Liver (tissue), 9 donors: ENCODE measurements around the gene HEG1. TPM values are rescaled to one million over a fixed set of nuclear protein-coding genes. Genes with fewer than 3 reads are reported as not detected.
"Not testable (repeated sequence)": the region's sequence is repeated elsewhere in the genome, so short reads cannot be mapped to it uniquely, and the experiment has no call there.

Experiments used
- DNase-seq: peaks from one replicate; pipeline ENCODE4 v3.0.0-alpha.2; 2017; ENCODE audit warnings: low spot score
- H3K27ac ChIP-seq, 2 donors: one replicate each; pipeline ENCODE4 v1.7.0; 2013; ENCODE audit warnings: inconsistent platforms in 2 of 2, low read length in 2 of 2, control low read depth in 1 of 2, low read depth in 1 of 2, mild to moderate bottlenecking in 1 of 2
- H3K27me3 ChIP-seq, 4 donors: one replicate each; pipeline versions ENCODE4 v1.6.1 to v1.7.0; 2013; ENCODE audit warnings: low read length in 3 of 4, inconsistent platforms in 1 of 4, mild to moderate bottlenecking in 1 of 4, moderate library complexity in 1 of 4; ENCODE audit not compliant: control insufficient read depth in 4 of 4, insufficient read depth in 4 of 4
- H3K36me3 ChIP-seq, 4 donors: one replicate each; pipeline versions ENCODE4 v1.6.1 to v1.7.0; 2013; ENCODE audit warnings: low read length in 3 of 4, mild to moderate bottlenecking in 3 of 4, low read depth in 1 of 4, moderate library complexity in 1 of 4; ENCODE audit not compliant: control insufficient read depth in 4 of 4, insufficient read depth in 3 of 4
- H3K4me1 ChIP-seq, 4 donors: one replicate each; pipeline versions ENCODE4 v1.6.1 to v1.7.0; 2013; ENCODE audit warnings: low read length in 3 of 4, mild to moderate bottlenecking in 3 of 4, moderate library complexity in 1 of 4; ENCODE audit not compliant: control insufficient read depth in 4 of 4, insufficient read depth in 4 of 4
- H3K4me3 ChIP-seq, 3 donors: one replicate each; pipeline versions ENCODE4 v1.6.1 to v1.7.0; 2013; ENCODE audit warnings: low read length in 3 of 3, control low read depth in 1 of 3, low read depth in 1 of 3, mild to moderate bottlenecking in 1 of 3
- H3K9ac ChIP-seq, 2 donors: one replicate each; pipeline ENCODE4 v1.7.0; 2013; ENCODE audit warnings: low read length in 2 of 2, mild to moderate bottlenecking in 2 of 2, moderate library complexity in 2 of 2, control low read depth in 1 of 2, low read depth in 1 of 2
- H3K9me3 ChIP-seq, 4 donors: one replicate each; pipeline versions ENCODE4 v1.6.1 to v1.7.0; 2013; ENCODE audit warnings: low read length in 3 of 4; ENCODE audit not compliant: control insufficient read depth in 4 of 4
- FOXA1 ChIP-seq: IDR thresholded peaks from 2 replicates; pipeline ENCODE4 v1.6.1; 2016; ENCODE audit warnings: antibody characterized with exemption
- HNF4A ChIP-seq, 2 donors: conservative IDR thresholded peaks; 2 replicates each; pipeline ENCODE4 v1.6.1; 2016; ENCODE audit warnings: antibody characterized with exemption in 2 of 2, mild to moderate bottlenecking in 2 of 2
- RAD21 ChIP-seq, 2 donors: IDR thresholded peaks; 2 replicates each; pipeline ENCODE4 v1.6.1; 2016; ENCODE audit warnings: antibody characterized with exemption in 2 of 2, mild to moderate bottlenecking in 2 of 2
- RXRA ChIP-seq, 2 donors: IDR thresholded peaks; 2 replicates each; pipeline ENCODE4 v1.6.1; 2017 to 2018; ENCODE audit warnings: antibody characterized with exemption in 2 of 2, mild to moderate bottlenecking in 1 of 2
- SP1 ChIP-seq: IDR thresholded peaks from 2 replicates; pipeline ENCODE4 v1.6.1; 2018; ENCODE audit warnings: antibody characterized with exemption, mild to moderate bottlenecking
- WGBS: extraction: QIAGEN DNeasy Blood & Tissue Kit; methylation state at CpG from one replicate; pipeline ENCODE4 v1.1.7; 2013; 5-methylcytosine and 5-hydroxymethylcytosine counted together
- polyA plus RNA-seq, 2 donors: library from polyadenylated mRNA; stranded (reverse) in 1 of 2; unstranded in 1 of 2; fragments of 200-250 nt in 1 of 2; fragments of >200 nt in 1 of 2; fragmentation: Nextera tagmentation in 1 of 2; extraction: Ambion mirVana in 1 of 2; gene quantifications; one replicate each; pipeline versions ENCODE4 v1.2.1 to v1.2.3, GENCODE V29; 2013 to 2015
- total RNA-seq, 2 donors: library from RNA; depleted of rRNA; stranded (reverse); fragments of >200 nt; gene quantifications; one replicate each; pipeline ENCODE4 v1.2.3, GENCODE V29; 2014
- TF ChIP-seq, protein P1 (sequence below): IDR thresholded peaks from 2 replicates; pipeline ENCODE4 v1.6.1; 2016; ENCODE audit warnings: antibody characterized with exemption
- TF ChIP-seq, protein P2 (sequence below): IDR thresholded peaks from 2 replicates; pipeline ENCODE4 v1.6.1; 2016; ENCODE audit warnings: antibody characterized with exemption
- TF ChIP-seq, protein P3 (sequence below): fragments of 150-350 bp; IDR thresholded peaks from 2 replicates; pipeline ENCODE4 v1.5.1; 2017; ENCODE audit warnings: improper control_type of control experiment, low read depth, low read length; ENCODE audit not compliant: missing input control
- donor health status: healthy.
- donor health status: healthy.
- donor health status: healthy.
- donor health status: healthy.
- donor health status: healthy.

Gene HEG1
- total and polyA plus RNA-seq, 4 donors = 1.4 to 16.0 (median 5.3) TPM

DNA sequence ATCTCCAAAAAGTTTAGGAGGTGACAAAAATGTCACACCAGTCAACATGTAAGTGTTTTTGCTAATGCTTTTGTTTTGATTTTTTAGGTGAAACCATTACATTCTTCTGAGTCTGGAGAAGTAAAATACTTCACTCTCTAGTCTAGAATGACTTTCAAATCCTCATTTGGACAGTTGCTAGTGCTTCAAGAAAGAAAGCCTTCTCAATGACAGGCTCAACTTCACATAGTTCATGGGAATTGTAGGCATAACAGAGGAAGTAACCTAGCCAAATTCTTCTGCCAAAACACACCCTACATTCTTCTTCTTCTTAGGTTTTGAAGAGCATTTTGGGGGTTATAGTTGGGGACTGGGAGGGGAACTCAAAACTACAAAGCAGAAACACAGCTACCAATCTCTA, 29.4 kb upstream of the HEG1 start:
- DNase-seq = no peak
- TF ChIP-seq RAD21 (IDR thresholded peaks at IDR 0.05) (no peak), FOXA1 (no peak), SP1 (no peak), HNF4A (conservative IDR thresholded peaks at IDR 0.05) (no peak)
- TF ChIP-seq, protein P1, sequence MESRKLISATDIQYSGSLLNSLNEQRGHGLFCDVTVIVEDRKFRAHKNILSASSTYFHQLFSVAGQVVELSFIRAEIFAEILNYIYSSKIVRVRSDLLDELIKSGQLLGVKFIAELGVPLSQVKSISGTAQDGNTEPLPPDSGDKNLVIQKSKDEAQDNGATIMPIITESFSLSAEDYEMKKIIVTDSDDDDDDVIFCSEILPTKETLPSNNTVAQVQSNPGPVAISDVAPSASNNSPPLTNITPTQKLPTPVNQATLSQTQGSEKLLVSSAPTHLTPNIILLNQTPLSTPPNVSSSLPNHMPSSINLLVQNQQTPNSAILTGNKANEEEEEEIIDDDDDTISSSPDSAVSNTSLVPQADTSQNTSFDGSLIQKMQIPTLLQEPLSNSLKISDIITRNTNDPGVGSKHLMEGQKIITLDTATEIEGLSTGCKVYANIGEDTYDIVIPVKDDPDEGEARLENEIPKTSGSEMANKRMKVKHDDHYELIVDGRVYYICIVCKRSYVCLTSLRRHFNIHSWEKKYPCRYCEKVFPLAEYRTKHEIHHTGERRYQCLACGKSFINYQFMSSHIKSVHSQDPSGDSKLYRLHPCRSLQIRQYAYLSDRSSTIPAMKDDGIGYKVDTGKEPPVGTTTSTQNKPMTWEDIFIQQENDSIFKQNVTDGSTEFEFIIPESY = no peak
- TF ChIP-seq, protein P2, sequence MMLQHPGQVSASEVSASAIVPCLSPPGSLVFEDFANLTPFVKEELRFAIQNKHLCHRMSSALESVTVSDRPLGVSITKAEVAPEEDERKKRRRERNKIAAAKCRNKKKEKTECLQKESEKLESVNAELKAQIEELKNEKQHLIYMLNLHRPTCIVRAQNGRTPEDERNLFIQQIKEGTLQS = no peak
- no peaks in the 10 kb centered on the region for H3K9me3 ChIP-seq
- peaks cover 0 to 7% (median 1%) of the 10 kb centered on the region in 4 donors for H3K36me3 ChIP-seq
- no peak overlapping the region for H3K9ac ChIP-seq
- H3K27ac ChIP-seq = no peak overlapping the region
- H3K4me3 ChIP-seq = no peak overlapping the region
- H3K27me3 ChIP-seq = no peaks in the 10 kb centered on the region
- peaks cover 0 to 3% (median under 1%) of the 10 kb centered on the region in 4 donors for H3K4me1 ChIP-seq

DNA sequence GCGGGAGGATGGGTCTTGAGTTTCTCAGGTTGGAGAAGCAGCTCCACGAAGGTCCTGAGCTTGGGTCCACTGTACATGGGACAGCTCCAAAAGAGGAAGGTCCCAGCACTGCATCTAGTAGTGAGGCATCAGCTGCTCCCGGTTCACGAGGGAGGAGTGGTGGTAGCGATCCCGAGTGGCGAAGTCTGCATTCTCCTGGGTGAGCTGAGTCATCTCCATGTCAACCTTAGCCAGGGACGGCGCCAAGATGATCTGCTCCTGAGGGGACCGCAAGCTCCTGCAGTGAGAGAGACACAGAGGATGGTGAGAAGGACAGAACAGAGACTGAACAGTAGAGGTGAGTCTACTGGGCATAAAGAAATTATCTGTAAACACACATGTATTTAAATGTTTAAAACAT, 28.0 kb upstream of the HEG1 start:
- peaks cover 0 to 7% (median 1%) of the 10 kb centered on the region in 4 donors for H3K36me3 ChIP-seq
- peaks cover 0 to 6% (median under 1%) of the 10 kb centered on the region in 4 donors for H3K4me1 ChIP-seq
- peak; percentile 10 for DNase-seq
- no peak overlapping the region for H3K9ac ChIP-seq
- 94% methylated on average over 10 of the region's 10 CpGs for WGBS
- H3K4me3 ChIP-seq = no peak overlapping the region
- H3K27me3 ChIP-seq = no peaks in the 10 kb centered on the region
- no peak overlapping the region for H3K27ac ChIP-seq
- TF ChIP-seq SP1 (no peak), RXRA (IDR thresholded peaks at IDR 0.05) (no peak)
- TF ChIP-seq, protein P3, sequence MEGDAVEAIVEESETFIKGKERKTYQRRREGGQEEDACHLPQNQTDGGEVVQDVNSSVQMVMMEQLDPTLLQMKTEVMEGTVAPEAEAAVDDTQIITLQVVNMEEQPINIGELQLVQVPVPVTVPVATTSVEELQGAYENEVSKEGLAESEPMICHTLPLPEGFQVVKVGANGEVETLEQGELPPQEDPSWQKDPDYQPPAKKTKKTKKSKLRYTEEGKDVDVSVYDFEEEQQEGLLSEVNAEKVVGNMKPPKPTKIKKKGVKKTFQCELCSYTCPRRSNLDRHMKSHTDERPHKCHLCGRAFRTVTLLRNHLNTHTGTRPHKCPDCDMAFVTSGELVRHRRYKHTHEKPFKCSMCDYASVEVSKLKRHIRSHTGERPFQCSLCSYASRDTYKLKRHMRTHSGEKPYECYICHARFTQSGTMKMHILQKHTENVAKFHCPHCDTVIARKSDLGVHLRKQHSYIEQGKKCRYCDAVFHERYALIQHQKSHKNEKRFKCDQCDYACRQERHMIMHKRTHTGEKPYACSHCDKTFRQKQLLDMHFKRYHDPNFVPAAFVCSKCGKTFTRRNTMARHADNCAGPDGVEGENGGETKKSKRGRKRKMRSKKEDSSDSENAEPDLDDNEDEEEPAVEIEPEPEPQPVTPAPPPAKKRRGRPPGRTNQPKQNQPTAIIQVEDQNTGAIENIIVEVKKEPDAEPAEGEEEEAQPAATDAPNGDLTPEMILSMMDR = no peak
- H3K9me3 ChIP-seq = no peaks in the 10 kb centered on the region

DNA sequence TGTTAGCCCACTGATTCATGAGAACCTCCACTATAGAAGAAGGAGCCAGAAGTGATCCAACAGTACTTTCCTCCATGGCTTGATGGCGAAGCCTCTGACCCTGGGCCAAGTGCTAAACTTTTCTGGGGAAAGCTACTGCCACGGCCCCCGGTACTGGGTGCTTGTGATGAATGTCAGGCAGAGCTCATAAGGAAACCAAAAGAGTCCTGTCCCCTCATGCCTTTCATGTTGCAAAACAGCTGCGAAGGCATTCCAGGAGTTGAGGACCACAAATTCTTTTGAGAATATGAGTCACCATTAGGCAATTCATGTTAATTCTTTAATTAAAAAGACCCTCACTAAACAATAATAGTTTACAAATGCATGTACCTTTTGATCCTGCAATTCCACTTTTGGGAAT, 26.5 kb upstream of the HEG1 start:
- not testable (repeated sequence) for H3K27me3 ChIP-seq, H3K9ac ChIP-seq, H3K4me3 ChIP-seq, H3K4me1 ChIP-seq, H3K36me3 ChIP-seq, H3K9me3 ChIP-seq, H3K27ac ChIP-seq
- DNase-seq = peak; percentile 3
- WGBS = 95% methylated on average over 4 of the region's 4 CpGs

DNA sequence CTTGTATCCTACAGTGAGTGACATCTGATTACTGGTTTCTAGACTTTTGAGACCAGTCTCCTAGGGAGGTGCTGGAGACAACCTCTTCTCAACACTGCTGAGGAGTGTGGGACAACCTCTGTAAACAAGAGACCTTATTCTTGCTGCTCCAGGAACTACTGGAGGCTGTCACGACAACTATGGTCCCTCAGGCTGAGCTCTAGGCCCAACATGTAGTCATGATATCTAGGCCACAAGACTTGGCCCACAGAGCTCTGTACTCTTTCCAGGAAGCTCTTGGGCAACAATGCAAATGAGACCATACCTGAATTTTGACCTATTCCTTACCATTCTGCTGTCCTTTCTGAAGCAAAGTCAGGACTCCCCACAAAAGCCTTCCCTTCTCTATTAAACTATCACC, 24.3 kb upstream of the HEG1 start:
- no peak overlapping the region for H3K27ac ChIP-seq
- 60% methylated on average over 1 of the region's 1 CpG for WGBS

More for the DNA sequence above, 24.3 kb upstream of the HEG1 start:
- Histone ChIP-seq H3K4me1 (peaks cover 0 to 6% (median 0%) of the 10 kb centered on the region in 4 donors), H3K27me3 (no peaks in the 10 kb centered on the region), H3K9ac (no peak overlapping the region), H3K4me3 (no peak overlapping the region), H3K9me3 (no peaks in the 10 kb centered on the region), H3K36me3 (peaks cover 0 to 3% (median 1%) of the 10 kb centered on the region in 4 donors)
- TF ChIP-seq SP1 = no peak
- TF ChIP-seq, protein P2 = no peak
- no peak for DNase-seq
